GM21619 (cell line): ENCODE results near the gene OR1M1.

ENCODE experiments used
- ATAC-seq: cut with Tn5 transposase; IDR thresholded peaks from one replicate; pipeline ENCODE4 v1.9.1; 2021; ENCODE audit not compliant: unreplicated experiment

OR1M1 gene

DNA sequence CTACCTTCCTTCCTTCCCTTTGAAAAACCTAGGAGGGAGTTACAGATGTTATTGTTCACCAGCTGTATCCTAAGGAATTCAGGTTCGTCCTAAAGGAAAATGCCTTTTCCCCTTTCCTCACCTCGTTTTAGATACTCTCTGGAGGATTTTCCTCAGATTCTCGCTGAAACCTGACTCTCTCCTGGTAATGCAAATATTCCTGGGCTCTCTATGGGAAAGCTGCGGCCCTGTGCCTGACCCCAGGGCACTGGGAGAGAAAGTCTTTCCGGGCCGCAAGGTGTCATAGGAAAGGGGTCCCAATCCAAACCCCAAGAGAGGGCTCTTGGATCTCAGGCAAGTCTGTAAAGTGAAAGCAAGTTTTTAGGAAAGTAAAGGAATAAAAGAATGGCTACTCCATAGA, 13.1 kb upstream of the OR1M1 start:
- no peak for ATAC-seq

DNA sequence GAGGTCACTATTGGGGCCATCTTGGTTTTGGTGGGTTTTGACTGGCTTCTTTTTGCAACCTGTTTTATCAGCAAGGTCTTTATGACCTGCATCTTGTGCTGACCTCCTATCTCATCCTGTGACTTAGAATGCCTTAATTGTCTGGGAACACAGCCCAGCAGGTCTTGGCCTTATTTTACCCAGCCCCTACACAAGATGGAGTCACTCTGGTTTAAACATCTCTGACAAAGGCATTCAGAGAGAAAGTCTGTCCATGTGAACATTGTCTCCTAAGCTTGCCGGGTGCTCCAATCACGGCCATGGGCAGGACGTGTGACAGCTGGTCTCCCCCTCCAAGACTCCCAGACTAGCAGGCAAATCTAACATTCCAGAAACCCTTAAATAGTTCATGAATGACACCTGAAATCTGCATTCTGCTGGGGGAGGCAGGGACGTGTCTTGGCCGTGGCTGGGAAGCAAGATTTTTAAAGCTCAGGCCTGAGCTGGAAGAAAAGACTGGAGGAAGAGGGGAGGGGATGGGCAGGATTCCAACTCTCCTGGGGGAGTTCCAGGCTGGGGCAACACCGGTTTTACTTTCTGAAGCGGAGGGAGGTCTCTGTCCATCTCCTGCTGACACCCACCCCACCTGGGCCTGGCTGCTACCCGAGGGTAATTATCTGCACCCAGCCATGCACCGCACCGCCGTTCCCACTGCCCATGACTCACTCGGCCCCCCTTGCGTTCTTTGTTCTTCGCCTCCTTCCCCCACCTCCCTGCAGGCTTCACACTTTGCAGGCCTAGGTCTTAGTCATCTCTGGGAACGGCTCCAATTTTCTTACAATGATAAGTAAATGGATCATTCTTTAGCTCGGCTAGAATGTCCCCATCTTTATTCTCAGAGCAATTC, 11.6 kb upstream of the OR1M1 start:
- no peak for ATAC-seq

GRCh38 chr19:9076901-9077300, 10.0 kb upstream of the OR1M1 start:
- no peak for ATAC-seq

DNA sequence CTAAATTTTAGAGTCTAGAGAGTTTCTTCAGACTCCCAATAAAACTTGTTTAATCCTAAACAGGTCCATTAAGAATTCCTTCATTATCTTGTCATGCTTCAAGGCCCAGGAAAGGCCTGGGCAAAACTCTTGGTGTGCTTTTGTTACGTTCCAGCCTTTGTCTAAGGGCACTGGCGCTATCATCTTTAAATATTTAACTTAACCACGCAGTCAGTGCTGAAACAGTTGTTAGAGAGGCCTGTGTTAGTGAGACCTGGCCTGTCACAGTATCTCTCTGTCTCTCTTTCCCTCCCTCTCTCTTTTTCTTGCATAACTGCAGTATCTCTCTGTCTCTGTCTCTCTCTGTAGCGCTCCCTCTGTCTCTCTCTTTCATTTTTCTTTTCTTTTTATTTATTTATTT, 8.2 kb upstream of the OR1M1 start:
- no peak for ATAC-seq

- no peak for ATAC-seq
These were observed 20.5 kb downstream of the OR1M1 start, which contains the start of gene OR7G2 for GRCh38 chr19:9107375-9107774. Gene OR7G2 (minus strand): TSS chr19:9107475. CDS start chr19:9103243, 4,232 bp downstream.

DNA sequence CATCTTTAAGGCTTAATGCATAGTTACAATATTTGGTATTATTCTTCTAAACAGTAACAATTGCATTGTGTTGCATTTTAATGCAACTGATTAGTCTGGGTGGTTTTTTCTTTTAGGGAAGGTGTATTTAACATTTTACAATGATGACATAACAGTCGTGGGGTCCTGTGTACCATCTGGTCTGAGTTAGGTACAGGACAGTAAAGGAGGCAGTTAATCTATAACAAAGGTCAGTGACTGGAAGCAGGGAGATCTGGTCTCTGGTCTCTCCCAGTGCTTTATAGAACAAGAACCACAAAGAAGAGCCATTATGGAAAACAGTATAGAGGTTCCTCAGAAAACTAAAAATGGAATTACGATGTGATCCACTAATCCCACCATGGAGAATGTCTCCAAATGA, 23.1 kb downstream of the OR1M1 start:
- no peak for ATAC-seq

- ATAC-seq, result no peak
These were observed 28.5 kb downstream of the OR1M1 start, which contains the start of gene OR7G1 for GRCh38 chr19:9115307-9115813. Gene OR7G1 (minus strand): TSS chr19:9115763. CDS start chr19:9115763, 0 bp downstream.

DNA sequence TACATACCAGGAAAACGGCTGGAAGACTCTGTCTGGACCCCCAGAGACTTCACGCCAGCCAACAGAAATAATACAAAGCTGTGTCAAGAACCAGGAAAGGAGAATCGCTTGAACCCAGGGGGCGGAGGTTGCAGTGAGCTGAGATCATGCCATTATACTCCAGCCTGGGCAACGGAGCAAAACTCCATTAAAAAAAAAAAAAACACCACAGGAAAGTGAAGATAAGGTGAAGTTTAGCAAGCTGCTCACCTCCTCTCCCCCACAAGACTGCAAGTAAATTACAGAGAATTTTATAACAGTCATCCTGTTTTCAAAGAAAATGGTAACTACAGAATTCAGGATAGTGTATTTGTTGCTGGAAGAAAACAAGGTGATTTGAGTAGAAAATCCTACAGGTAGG, 29.7 kb downstream of the OR1M1 start:
- ATAC-seq, result no peak

DNA sequence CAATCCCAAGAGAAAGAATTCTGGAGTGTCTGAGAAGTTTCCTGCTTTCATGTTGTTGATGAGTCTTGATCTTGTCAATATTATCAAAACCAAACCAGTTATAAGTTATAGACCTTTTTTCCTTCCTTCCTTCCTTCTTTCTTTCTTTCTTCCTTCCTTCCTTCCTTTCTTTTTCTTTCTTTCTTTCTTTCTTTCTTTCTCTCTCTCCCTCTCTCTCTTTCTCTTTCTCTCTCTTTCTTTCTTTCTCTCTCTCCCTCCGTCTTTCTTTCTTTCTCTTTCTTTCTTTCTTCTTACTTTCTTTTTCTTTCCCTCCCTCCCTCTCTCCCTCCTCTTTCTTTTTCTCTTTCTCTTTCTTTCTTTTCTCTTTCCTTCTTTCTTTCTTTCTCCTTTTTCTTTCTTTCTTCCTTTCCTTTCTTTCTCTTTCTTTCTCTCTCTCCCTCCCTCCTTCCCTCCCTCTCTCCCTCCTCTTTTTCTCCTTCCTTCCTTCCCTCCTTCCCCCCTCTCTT, 40.1 kb downstream of the OR1M1 start, which contains the start of gene OR7G3:
OR7G3 (minus strand) TSS at position 51 of the 506 bp plus-strand sequence; CDS start at position 51, 0 bp downstream.
- no peak for ATAC-seq

DNA sequence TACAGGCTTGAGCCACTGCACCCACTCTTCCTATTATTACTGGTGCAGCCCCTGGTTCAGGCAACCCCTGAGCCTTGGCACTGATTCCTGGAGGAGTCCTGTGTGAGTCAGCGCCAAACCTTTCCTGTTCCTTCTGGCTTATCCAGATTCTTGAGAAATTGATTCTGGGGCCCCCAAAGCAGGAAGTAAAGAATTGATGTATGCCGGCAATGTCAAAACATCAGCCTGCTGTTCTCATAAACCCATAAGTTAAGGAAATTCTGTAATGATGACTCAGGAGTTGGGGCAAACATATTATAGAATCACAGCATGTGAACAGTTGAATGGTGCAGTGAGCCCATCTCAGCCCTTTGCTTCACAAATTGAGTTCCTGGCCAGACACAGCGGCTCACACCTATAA, 41.3 kb downstream of the OR1M1 start:
- ATAC-seq, result no peak

GRCh38 chr19:9130965-9131364, 44.1 kb downstream of the OR1M1 start:
- ATAC-seq, result no peak

GRCh38 chr19:9132422-9132821, 45.6 kb downstream of the OR1M1 start:
- no peak for ATAC-seq

GRCh38 chr19:9139609-9140158, 52.8 kb downstream of the OR1M1 start:
- peak; percentile 4 for ATAC-seq

DNA sequence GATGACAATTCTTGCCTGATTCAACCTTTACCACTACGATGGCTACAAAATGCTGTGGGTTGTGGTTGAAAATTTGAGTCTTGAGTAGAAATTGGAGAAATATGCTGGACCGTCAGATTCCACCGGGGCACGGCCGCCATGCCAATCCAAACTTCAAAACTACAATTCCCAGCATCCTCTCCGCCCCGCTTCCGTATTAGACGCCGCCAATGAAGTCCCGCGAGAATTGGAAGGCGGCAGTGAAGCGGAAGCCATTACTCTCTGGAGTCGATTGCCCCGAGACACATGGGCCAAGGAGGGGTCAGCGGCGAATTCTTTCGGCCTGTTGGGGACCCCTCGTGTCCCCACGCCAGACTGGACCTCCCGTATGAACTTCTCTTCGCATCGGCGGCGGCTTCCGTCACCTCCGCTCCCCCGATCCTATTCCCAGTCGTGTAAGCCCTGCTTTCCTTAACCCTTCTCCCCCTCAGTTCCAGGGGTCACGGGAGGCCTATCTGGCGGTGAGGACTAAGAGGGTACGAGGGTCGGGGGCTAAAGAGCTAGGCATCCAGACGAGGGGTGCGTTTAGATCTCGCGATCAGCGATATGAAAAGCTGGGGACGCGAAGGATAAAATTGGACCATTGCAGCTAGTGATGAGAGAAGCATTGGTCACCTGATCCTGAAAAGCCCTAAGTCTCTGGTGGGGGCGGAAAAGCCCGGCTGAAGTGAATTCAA, 53.5 kb downstream of the OR1M1 start, which contains the start of gene ZNF317:
ZNF317 (plus strand) TSS at position 239 of the 716 bp plus-strand sequence. CDS start 15,620 bp downstream, outside the sequence.
- peak; percentile 94 for ATAC-seq

GRCh38 chr19:9144920-9145319, 58.1 kb downstream of the OR1M1 start:
- no peak for ATAC-seq
